IMR-90 (cell line): ENCODE data around the gene ROPN1B.

Source experiments
- BHLHE40 ChIP-seq: fragments of 150-350 bp; IDR thresholded peaks from 2 replicates; pipeline ENCODE4 v1.6.1; 2016; ENCODE audit warnings: mild to moderate bottlenecking, low read depth, low read length
- CTCF ChIP-seq: conservative IDR thresholded peaks from 2 replicates; pipeline ENCODE4 v1.5.1; 2012; ENCODE audit warnings: mild to moderate bottlenecking, low read depth, low read length, improper control_type of control experiment
- ELK1 ChIP-seq: fragments of 150-350 bp; IDR thresholded peaks from 2 replicates; pipeline ENCODE4 v1.6.1; 2016; ENCODE audit warnings: low read depth, mild to moderate bottlenecking, low read length, moderate library complexity, borderline replicate concordance
- FOS ChIP-seq: fragments of 150-350 bp; IDR thresholded peaks from 2 replicates; pipeline ENCODE4 v1.6.1; 2016; ENCODE audit warnings: low read depth, low read length
- MAZ ChIP-seq: IDR thresholded peaks from 2 replicates; pipeline ENCODE4 v1.6.1; 2012; ENCODE audit warnings: low read depth, mild to moderate bottlenecking, low read length, improper control_type of control experiment, moderate library complexity, borderline replicate concordance
- MXI1 ChIP-seq: IDR thresholded peaks from 2 replicates; pipeline ENCODE4 v1.6.1; 2012; ENCODE audit warnings: low read depth, mild to moderate bottlenecking, low read length, moderate library complexity, borderline replicate concordance
- POLR2A ChIP-seq: IDR thresholded peaks from 2 replicates; pipeline ENCODE4 v1.6.1; 2012; ENCODE audit warnings: mild to moderate bottlenecking, low read depth, low read length
- RAD21 ChIP-seq: IDR thresholded peaks from 2 replicates; pipeline ENCODE4 v1.6.1; 2012; ENCODE audit warnings: low read length, improper control_type of control experiment
- RFX5 ChIP-seq: IDR thresholded peaks from 2 replicates; pipeline ENCODE4 v1.8.0; 2012; ENCODE audit warnings: low read depth, mild to moderate bottlenecking, low read length, moderate library complexity
- SMC3 ChIP-seq: fragments of 150-350 bp; IDR thresholded peaks from 2 replicates; pipeline ENCODE4 v1.6.1; 2016; ENCODE audit warnings: low read depth, mild to moderate bottlenecking, antibody characterized with exemption, low read length, moderate library complexity

- TF ChIP-seq CTCF (no peak), POLR2A (no peak), ELK1 (no peak), FOS (no peak), BHLHE40 (no peak), MXI1 (no peak), RFX5 (no peak), MAZ (no peak), SMC3 (no peak), RAD21 (no peak)
Observed at GRCh38 chr3:126022741-126023359, 53.9 kb downstream of the ROPN1B start.
